Kidney (tissue), 14 donors: ENCODE results near the gene SLC6A16. TPM values are rescaled to one million over a fixed set of nuclear protein-coding genes. Genes with fewer than 3 reads are reported as not detected.
A peak's percentile ranks its signal among the peaks of the same experiment; 100 is the strongest.

Experiments
- DNase-seq, 5 donors: peaks; one replicate each; pipeline ENCODE4 v3.0.0-alpha.2; 2013 to 2020
- FAIRE-seq: peaks from 2 replicates; lab custom pipeline; 2012; peaks lifted over from hg19 to GRCh38; lab: Jason Lieb, UNC
- H3K27ac ChIP-seq, 2 donors: one replicate each; pipeline ENCODE4 v1.7.0; 2013; ENCODE audit warnings: low read depth in 2 of 2, low read length in 2 of 2, inconsistent platforms in 1 of 2
- H3K27me3 ChIP-seq: one replicate; pipeline ENCODE4 v1.7.1; 2013; ENCODE audit warnings: low read length, inconsistent platforms; ENCODE audit not compliant: control insufficient read depth, insufficient read depth
- H3K36me3 ChIP-seq, 3 donors: one replicate each; pipeline versions ENCODE4 v1.7.0 to v1.7.1; 2013; ENCODE audit warnings: low read length in 3 of 3, control low read depth in 1 of 3, inconsistent platforms in 1 of 3; ENCODE audit not compliant: insufficient read depth in 3 of 3, control insufficient read depth in 2 of 3
- H3K4me1 ChIP-seq, 3 donors: one replicate each; pipeline versions ENCODE4 v1.7.0 to v1.7.1; 2013; ENCODE audit warnings: low read length in 3 of 3, inconsistent platforms in 1 of 3, low read depth in 1 of 3; ENCODE audit not compliant: control insufficient read depth in 2 of 3, insufficient read depth in 2 of 3
- H3K4me3 ChIP-seq, 3 donors: one replicate each; pipeline versions ENCODE4 v1.7.0 to v1.8.1; 2013; ENCODE audit warnings: low read length in 3 of 3, control low read depth in 1 of 3, inconsistent platforms in 1 of 3
- H3K9ac ChIP-seq, 3 donors: one replicate each; pipeline versions ENCODE4 v1.7.0 to v1.7.1; 2013; ENCODE audit warnings: low read length in 3 of 3, control low read depth in 1 of 3, inconsistent platforms in 1 of 3
- H3K9me3 ChIP-seq, 3 donors: one replicate each; pipeline versions ENCODE4 v1.7.0 to v1.7.1; 2013; ENCODE audit warnings: low read length in 3 of 3, control low read depth in 1 of 3, inconsistent platforms in 1 of 3; ENCODE audit not compliant: control insufficient read depth in 2 of 3, insufficient read depth in 1 of 3
- CTCF ChIP-seq: IDR thresholded peaks from 3 replicates; pipeline ENCODE4 v1.5.1; 2012; ENCODE audit warnings: mild to moderate bottlenecking, moderate library complexity, borderline replicate concordance; ENCODE audit not compliant: insufficient read depth; ENCODE audit errors: extremely low read depth
- intact Hi-C: fragments of 100-400 bp; cut with DNase I; formaldehyde crosslinking; loops from one replicate; pipeline ENCODE4 v1.11.1; 2022
- polyA plus RNA-seq: library from polyadenylated mRNA; stranded (reverse); fragments of 350-450 nt; fragmentation: Illumina TruSeq; extraction: RNeasy Lipid Tissue Mini Kit (QIAGEN cat#74804); gene quantifications from one replicate; pipeline ENCODE4 v1.2.3, GENCODE V29; 2014; ENCODE audit warnings: low read depth, low replicate concordance; ENCODE audit not compliant: insufficient read depth
- total RNA-seq: library from RNA; stranded (reverse); fragmentation: NEBNext Ultra II Directional; extraction: Animal tissue kit (Norgen Biotek cat#: 25700); gene quantifications from one replicate; pipeline ENCODE4 v1.2.1, GENCODE V29; 2021
- donor health status: control.
- donor health status: control.
- donor health status: control.
- donor health status: control.
- donor health status: control.
- donor health status: DM: yes; HTN: yes; CAD: no.
- donor health status: Normal renal cell carcinoma (clear cell type).

SLC6A16 gene
- total and polyA plus RNA-seq, 2 donors from 2014 or later, result 1.5 to 3.7 TPM

DNA sequence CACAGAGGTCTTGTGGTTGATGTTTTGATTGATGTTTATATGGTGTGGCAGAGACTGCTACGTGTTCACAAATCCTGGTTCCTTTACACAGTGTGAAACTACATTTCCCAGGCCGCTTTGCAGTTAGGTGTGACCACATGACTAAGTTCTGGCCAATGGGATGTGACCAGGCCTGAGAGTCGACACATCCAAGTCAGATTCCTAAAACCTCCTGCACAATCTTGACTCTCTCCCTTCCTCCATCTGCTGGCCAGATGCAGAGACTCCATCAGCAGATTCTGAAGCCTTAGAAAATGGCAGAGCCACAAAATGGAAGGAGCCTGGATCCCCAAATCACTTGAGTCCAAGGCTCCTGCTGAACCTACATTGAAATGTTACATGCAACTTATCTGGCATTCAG is 22.8 kb upstream of the SLC6A16 start:
- FAIRE-seq, result no peak
- Histone ChIP-seq H3K36me3 (peaks cover 0 to 19% (median 0%) of the 10 kb centered on the region in 3 donors), H3K27me3 (no peaks in the 10 kb centered on the region), H3K9me3 (no peaks in the 10 kb centered on the region), H3K4me1 (no peaks in the 10 kb centered on the region), H3K27ac (no peak overlapping the region), H3K9ac (no peak overlapping the region), H3K4me3 (no peak overlapping the region)
- intact Hi-C loops, result no loop called here
- peak; percentile 5 for TF ChIP-seq CTCF
- DNase-seq, result peak in 3 of 5 donors; percentile 38 to 70 (median 63)

DNA sequence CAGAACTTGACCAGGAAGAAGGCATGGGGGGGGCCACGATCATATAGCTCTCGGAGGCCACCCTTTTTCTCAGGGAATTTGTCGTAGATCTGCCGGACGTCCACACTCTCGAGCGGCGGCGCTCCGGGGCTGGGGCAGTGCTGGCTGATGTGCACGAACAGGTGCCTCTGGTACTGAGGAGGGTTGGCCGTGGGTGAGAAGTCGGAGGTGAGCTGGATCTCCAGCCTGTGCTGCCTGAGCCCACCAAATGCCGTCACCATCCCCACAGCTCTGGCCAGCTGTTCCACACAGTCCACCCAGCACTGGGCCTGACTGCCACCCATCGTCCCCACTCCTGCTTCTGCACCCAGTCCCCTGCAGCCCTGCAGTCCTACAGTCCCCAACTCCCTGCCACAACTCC is 22.2 kb upstream of the SLC6A16 start:
- Histone ChIP-seq H3K4me3 (no peak overlapping the region), H3K9ac (no peak overlapping the region), H3K4me1 (no peaks in the 10 kb centered on the region), H3K27ac (no peak overlapping the region), H3K36me3 (peaks cover 0 to 21% (median 4%) of the 10 kb centered on the region in 3 donors), H3K27me3 (no peaks in the 10 kb centered on the region), H3K9me3 (no peaks in the 10 kb centered on the region)
- DNase-seq (no peak), FAIRE-seq (no peak)
- no peak for TF ChIP-seq CTCF
- intact Hi-C loops, result no loop called here

DNA sequence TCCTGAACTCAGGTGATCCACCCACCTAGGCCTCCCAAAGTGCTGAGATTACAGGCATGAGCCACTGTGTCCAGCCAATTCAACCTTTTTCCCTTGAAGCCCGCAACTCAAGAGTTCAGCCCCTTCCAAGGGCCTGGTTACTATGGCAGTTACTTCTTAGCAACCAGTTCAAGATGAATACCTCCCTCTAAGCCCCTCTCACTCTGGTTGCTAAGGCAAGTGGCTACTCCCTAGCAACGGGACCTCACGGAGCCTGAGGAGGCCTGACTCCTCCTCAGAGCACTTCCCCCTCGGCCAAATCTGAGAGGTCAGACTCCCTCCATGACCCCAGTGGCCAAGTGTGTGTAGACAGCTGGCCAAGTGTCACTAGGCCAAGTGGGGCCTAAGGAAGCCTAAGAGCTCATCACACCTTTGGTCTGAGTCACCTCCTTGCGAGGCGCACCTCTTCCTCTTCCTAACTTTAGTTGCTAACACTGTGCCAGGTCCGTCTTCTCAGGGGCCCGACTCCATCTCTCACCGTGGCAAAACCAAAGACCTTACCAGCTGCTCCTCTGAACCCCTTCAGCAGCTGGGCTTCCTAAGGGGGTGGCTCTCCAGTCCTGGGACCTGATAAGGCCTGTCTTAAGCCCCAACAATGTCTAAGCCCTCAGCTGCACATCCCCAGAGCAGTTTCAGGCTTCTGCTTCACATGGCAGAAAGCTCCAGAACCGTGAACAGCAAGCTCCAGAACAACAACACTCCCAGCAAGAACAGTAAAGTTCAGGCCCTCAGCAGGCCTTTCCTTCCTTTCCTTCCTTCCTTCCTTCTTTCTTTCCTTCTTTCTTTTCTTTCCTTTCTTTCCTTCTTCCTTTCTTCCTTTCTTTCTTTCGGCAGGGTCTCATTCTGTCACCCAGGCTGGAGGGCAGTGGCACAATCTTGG is 19.8 kb upstream of the SLC6A16 start:
- Histone ChIP-seq H3K27me3 (no peaks in the 10 kb centered on the region), H3K9ac (no peak overlapping the region), H3K4me1 (peaks cover 0 to 8% (median 0%) of the 10 kb centered on the region in 3 donors), H3K4me3 (no peak overlapping the region), H3K36me3 (peaks cover 0 to 15% (median 6%) of the 10 kb centered on the region in 3 donors), H3K27ac (no peak overlapping the region), H3K9me3 (no peaks in the 10 kb centered on the region)
- TF ChIP-seq CTCF, result no peak
- peak in 3 of 5 donors; percentile 42 to 55 (median 52) for DNase-seq
- no peak for FAIRE-seq
- intact Hi-C loops, result no loop called here
